Effector CD4-positive, alpha-beta T cell (primary cell): ENCODE measurements around the gene CPEB4.

Source experiments
- DNase-seq: peaks from one replicate; pipeline ENCODE4 v3.0.0-alpha.2; 2020

The CPEB4 gene

DNA sequence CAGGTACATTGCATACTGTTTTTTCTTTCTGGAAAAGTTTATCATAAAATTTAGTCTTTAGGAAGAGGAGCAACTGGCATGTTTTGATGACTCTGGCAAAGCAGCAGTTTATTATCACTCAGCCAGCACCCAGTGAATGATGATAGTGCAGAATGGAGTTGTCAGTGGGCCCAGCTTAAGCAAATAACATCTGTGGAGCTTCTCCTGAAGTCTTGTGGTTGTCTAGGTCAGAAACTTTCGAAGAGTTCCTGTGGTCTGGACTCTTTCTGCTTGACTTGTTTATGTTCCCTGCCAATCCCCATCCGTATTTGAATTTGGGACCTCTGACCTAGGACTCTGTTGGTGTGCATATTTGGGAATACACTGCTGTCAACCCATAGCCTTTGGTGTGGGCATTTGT is 62.7 kb downstream of the CPEB4 start:
- no peak for DNase-seq

DNA sequence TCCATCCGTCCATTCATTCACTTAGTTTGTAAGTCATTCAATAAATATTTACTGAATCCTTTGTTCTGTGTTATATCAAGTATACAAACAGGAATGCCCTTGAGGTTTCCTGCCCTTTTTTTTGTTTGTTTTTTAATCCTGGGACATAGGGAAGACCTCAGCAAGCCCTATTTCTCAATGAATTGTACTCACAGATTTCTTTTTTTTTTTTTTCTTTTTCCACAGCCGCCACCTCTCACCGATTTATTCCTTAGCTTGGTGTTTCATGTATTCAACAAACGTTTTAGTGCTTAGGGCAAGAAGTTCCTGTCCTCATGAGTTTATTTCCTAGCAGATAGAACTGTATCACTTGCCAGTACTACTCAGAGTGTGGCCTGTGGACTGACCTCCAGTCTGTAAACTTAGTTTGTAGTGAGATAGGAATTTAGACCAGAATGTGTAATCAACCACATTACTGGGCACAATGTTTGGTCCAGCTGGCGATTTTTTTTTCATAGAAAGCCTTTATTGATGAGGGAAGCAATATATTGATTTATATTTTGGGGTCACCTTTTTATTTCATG is 65.5 kb downstream of the CPEB4 start:
- no peak for DNase-seq

DNA sequence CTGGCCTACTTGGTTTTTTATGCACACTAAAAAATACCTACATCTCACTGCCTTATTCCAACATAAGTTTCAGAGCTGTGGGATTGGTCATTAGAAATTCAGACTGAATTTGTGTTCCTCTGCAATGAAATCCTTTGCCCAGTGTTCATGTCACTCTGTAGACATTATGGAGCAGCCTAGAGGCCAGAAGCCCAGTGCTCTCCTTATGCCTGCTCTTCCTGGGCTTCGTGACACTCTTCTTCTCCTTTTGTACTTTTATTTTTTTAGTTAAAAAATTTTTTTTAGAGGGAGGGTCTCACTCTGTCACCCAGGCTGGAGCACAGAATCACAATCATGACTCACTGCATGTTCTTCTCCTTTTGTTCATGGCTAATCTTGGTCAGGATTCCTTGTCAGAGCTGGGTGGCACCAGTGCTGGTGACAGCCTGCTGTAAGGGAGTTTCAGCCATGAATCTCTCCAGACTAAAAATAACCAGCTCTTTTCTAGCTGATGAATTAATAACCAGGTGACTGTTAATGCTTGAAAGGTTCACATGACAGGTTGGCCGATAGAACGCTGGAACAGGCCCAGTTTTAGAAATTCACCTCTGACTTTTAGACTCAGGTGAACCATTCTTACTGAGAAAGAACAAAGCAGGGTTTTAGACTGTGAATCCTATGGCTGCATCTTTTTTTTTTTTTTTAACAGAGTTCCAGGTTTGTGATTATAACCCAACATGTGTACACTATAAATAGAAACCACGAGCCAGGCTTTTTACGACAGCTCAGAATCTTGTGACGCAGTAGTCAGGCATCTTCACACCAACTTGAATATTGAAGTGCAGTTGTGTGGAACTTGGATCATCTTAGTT is 66.7 kb downstream of the CPEB4 start:
- DNase-seq = no peak

DNA sequence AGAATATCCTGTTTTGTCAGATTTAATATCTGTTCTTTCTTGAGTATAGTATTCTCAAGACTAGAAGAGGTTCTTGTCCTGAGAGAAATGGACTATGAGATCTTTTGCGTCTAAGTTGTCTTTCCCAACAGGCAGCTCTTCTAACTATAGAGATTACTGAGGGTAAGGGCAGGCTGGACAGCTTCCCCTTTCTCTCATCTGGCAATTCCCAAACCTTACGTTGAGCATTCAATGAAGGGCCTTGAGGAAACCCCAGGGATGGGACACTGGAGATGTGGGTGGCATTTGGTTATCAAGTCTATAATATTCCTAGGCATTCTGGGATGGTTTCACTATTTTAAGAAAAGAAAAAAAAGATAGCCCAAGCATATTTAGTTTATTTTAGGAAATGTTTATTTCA is 72.8 kb downstream of the CPEB4 start:
- no peak for DNase-seq

DNA sequence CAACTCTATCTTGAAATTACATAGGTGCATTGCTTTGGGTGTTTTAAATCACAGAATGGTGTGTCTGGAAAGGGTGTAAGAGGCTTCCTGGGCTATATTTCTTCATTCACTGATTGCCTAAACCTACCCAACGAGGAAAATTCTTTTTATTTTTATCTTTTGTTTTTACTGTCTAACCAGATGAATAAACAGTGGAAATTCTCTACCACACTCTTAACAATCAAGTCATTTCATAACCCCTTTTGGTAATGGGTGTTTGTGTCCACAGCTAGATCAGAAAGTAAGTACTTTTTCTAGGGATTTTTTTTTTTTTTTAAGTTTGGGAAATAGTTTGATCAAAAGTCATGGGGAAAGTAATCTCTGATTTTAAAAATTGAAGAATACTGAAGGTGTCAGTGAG is 73.3 kb downstream of the CPEB4 start:
- no peak for DNase-seq

DNA sequence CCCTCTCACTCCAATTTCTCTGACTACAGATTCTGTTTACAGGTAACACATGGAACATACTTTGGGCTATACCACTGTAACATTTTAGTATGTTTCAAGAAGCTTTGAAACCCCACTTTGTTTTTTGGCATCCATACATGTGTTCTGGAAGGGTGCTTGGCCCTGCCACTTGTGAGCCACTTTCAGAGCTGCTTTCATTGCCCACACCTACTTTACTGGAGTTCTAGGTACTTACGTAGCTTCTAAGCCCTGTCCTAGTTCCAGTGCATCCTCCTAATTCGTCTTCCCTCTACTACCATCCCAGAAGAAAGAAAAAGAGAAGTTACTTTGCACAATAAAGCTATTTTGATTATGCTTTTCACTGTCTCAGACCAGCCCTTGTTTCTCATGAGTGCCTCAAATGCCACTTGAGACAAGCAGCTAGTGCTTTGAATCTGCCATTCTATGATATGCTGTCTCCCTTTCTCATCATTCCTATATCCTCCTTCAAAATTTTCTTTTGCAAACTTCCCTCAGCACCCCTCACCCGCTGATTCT is 74.4 kb downstream of the CPEB4 start:
- no peak for DNase-seq

DNA sequence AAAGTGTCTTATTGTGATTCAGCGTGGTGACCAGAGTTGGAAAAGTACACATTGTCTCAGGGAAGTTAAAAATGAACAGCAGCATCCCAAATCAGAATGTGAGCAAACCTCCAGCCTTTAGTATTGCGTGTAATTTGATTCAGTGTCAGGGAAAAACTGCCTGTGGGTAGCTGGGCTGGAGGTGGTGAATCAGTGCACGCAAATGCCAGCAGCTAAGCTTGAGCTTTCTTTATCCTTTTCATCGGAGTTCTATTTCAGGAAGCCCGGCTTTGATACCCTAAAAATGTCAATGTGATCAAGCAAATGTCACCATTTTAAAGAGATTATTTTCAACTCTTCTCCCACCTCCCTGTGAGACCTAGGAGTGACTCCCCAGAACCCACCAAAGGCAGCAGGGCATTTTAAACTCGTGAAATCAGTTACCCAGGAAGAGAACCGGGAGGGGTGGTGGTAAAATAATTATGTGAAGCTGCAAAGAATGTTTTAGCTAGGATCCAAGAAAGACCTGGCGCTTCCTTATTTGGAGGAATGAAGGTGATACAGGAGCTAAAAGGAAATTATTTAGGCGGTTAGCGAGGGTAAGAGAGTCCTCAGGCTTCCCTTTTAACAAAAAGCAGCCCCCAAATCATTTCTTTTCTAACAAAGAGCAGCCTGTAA is 75.2 kb downstream of the CPEB4 start:
- DNase-seq = no peak

DNA sequence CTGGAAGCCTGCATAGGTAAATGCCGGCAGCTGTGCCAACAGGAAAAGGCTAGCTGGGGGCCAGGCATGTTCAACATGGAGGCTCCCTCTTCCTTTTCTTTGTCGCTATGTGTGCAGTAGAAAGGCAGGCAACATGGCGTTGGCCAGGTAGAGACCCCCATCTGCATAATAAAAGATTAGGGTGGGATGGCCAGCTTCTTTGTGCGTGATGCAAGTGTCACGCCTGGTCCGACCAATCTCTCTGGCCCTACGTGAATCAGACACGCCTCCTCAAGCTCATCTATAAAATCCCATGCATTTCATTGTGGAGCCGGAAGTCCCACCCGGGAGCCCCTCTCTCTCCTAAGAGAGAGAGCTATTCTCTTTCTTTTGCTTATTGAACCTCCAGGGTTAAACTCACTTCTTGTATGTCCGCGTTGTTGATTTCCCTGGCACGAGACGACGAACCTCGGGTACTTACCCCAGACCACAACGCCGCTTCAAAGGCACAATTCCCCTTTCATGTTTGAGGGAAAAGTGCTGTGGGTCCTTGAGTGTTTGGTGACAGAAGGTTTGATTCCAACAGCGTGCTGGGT is 75.8 kb downstream of the CPEB4 start:
- DNase-seq = no peak

DNA sequence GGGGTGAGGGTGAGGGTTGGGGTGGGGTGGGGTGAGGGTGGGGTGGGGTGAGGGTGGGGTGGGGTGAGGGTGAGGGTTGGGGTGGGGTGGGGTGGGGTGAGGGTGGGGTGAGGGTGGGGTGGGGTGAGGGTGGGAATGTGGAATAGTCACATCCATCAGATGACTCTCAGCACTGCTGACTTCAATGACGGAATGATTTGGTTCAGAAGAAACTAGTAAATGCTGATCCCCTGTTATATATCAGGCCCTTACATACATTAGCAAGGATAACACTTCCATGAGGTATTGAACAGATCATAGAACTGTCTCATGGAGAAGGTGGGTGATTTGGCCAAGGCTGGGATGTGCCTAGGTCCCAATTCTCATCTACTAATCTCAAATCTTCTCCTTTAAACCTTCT is 76.4 kb downstream of the CPEB4 start:
- no peak for DNase-seq

DNA sequence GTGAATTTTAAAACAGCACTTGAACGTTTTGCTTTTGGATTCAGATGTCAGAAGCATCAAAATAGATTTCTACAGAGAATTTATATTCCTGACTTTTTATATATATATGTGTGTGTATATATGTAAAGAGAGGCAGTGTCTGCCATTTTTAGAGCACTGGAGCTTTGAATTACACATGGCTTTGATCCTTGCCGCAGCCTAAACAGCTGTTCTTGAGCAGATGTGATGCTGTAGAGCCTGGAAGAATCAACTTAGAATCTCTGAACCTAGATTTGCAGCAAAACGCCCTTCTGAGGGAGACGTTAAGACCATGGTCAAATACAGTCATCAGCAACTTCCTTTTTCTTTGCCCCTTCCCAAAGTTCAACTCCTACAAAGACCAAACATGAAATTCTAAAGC is 79.1 kb downstream of the CPEB4 start:
- DNase-seq = no peak

DNA sequence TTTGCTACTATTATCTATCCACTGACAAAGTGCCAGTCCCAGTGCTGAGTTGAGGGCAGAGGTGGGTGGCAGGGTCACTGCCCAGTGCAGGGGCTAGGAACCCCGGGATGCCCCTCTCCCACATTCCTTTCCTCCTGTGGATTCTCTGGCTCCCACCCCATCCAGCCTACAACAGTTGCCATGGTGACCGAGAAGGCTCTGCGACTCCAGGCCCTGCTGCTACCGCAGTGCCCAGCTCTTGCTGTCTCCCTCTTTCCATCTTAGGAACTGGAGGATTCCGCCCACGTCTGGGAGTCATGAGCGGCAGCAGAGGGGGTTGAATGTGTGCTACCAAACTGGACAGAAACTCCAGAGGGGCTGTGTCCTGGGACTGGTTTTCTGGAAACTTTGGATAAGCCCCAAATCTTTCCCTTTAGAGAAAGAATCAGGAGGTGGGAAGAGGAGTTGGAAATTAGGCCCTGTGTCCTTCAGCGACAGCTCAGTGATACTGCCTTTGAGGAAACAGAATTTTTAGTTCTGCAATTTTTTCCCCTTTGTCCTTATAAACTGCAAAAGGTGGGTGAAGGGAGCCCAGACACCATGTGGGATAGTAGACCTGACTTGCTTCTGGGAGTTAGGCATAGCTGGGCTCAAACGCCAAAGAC is 80.1 kb downstream of the CPEB4 start:
- DNase-seq = no peak

DNA sequence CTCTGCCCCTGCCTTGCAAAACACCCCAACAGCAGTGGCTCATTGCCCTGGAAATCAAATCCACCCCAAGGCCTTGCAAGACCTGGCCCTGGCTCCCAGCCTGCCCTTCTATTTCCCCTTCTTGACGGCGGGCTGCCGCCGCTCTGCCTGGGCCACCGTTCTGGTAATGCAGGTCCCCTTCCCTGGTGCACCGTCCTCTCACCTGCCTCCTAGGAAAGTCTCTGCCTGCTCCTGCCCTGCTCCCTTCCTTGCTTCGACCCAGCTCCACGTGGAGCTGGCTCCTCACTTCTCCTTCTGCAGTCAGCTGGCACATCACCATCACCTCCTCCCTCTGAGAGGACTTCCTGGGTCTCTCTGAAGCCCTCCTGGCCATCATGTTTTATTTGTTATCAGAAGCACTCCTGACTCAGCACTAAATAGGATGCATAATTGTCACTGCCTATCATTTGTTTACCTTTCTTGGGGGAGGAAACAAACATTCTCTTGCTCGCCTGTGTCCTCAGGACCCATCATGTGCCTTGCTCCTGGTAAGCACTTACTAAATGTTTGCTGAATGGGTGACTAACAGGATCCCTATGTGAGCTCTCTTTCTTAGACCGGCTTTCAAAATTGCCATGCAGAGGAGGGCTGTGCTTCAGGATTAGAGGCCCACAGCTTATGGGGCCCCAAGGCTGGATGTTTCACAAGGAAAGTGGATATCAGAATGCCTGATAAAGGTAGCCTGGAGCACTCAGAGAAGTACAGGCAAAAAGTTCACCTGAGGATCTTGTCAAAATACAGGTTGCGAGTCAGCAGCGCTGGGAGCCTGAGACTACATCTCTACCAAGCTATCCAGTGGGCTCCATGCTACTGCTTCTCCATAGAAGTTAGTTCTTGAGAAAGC is 81.3 kb downstream of the CPEB4 start:
- no peak for DNase-seq

DNA sequence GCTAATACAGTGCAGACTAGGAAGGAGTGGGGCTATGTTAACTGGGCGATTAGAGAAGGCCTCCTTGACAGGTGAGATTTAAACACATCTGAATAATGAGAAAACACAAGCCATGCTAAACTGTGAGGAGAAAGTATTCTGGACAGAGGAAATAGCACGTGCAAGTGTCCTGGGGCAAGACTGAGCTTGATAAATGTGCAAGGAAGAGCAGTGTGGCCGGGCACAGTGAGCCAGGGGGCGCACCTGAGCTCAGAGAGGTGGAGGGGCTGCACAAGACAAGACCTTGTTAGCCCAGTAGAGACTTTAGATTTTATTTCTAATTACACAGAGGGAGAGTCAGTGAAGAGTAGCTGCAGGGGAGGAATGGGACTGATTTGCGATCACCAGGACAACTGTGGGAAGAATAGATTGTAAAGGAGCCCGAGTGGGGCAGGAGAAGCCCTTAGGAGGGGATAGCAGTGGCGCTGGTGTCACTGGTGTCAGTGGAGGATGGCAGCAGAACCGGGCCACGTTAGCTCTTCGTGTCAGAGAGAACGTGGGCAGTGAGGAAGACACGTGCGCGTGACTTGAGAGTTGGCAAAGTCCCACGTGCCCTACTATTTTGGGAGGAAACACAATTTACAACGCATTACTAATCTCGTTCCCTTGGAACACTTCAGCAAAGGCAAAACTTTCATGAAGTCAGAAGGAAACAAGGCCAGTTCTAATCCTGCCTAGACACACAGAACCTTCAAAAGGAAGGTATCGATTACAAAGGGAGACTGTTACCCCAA is 82.9 kb downstream of the CPEB4 start:
- no peak for DNase-seq

DNA sequence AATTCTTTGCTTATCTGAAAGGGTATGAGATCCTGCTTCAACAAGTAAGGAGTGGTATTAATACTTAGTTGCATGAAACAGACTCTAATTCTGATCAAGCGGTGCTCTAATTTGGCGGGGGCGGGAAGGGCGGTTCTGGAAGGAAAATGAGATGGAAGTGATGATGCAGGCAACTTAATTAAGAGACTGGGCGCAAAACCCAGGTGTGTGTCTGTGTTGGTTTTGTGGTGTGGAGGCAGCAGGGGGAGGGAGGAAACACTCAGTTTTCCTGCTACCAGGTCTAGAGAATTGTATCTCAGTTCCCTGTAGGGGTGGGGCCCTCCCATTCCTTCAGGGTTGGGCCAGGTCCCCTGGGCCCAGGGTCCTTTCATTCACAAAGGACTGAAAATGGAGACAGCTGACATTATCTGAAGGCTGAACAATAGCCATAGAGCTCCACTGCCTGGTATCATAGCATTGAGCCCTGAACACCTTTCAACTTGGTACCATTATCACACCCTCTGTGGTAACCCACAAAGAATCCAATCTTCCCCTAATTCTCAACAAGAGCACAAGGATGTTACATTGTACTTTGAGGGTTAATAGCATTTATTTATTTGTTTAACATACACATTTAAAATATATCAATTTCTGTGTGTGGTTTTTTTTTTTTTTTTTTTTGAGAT is 83.7 kb downstream of the CPEB4 start:
- no peak for DNase-seq

DNA sequence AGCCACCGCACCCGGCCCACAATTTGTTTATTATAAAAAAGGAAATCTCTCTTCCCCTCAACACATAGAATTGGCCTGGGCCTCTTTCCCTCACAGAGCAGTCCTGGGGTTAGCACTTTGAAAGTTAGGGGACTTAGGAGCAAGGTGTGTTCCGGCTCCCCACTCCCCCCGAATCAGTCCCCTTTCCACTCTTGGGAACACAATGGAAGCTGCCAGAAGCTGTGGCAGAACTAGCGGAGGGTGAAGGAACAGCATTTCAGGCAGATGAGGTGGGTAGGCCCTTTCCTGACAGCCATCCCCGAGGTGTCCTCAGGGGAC is 84.4 kb downstream of the CPEB4 start:
- no peak for DNase-seq

DNA sequence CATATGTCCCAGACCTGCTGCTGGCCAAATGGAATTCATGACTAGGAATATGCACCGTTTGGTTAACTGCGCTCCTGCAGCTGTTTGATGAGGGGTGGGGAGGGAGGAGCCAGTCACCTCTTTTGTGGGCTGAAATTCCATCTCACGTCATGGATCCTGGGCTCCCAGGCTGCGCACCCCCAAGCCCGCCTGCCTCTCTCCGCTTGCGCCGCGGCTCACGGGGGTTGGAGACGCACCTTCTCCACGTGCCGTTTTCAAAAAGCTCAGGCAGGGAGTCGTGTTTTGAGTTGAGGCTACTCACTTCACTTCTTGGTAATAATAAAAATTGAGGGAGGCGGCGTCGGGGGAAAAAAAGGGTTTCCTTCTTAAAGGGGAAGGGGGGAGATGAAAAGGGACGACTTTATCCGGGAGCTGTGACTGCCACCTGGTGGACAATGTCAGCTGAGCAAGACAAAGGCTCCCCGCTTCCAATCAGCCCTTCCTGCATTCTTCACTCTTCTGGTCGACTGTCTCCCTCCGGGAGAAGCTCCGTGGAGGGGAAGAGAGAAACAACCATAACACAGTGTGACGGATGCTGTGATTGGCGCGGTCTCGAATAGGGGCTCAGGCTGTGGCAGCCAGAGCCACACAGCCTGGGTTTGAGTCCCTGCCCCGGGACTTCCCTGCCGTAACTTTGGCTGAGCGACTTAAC is 84.9 kb downstream of the CPEB4 start:
- DNase-seq = peak; percentile 74

DNA sequence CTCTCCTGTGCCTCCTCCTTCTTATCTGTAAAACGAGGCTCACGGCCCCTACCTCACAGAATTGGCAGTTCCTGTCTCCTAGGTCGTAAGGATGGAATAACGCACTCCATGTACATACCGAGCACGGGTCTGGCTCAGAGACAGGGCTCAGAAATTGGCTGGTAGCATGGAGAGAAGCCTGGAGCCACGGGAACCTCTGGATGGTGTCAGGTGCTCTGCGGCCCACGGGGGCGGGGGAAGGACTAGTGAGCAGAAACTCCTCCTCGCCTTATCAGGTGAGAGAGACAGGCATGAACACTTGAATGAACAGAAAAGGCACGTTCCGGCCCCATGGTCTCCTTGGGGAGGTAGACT is 85.4 kb downstream of the CPEB4 start:
- no peak for DNase-seq

DNA sequence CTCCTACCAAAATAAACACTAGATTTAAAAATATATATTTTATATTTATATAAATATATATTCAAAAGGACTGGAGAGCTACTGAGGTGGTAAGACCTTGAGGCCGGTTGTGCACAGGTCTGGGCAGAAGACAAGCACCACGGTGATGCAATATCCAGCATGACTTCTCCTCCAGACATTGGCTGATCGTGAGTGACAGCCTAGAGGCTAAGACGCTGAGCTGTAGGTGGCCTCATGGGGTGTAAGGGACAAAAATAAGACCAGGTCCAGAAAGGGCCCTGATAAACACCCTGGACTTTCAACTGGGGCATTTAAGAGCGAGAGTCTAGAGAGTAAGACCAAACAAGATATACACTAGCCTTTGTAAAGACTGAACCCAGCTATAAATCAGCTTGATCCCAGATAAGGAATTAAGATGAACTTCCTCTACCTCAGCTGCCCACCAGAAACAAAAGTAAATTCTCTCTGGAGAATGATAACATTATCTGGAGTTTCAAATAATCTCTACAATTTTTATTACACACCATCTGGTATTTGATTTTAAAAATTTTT is 86.6 kb downstream of the CPEB4 start:
- no peak for DNase-seq

DNA sequence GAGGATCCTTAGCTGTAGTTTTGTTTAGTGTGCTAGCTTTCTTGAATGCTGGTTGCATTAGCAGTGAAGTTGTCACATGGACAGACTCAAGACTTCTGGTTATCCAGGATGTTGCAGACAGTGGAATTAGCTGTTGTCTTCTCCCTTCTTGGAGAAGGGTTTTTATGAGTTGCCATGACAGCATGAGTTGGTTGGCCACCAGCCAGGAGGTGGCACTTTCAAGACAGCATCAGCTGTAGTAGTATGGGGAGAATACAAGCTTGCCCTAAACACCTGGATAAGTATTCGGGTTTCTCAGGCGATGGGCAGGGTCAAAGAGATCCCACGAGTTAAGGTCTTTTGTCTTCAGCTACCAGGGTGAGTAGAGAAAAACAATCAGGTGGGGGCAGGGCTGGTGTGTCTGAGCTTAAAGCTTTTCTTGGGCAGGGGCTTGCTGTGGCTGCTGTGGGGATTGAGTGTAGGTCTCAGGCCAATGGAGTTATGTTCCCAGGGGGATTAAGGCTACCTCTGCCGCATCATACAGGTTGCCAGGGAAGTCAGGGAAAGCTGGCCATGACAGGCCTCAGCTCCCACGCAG is 93.1 kb downstream of the CPEB4 start:
- no peak for DNase-seq

DNA sequence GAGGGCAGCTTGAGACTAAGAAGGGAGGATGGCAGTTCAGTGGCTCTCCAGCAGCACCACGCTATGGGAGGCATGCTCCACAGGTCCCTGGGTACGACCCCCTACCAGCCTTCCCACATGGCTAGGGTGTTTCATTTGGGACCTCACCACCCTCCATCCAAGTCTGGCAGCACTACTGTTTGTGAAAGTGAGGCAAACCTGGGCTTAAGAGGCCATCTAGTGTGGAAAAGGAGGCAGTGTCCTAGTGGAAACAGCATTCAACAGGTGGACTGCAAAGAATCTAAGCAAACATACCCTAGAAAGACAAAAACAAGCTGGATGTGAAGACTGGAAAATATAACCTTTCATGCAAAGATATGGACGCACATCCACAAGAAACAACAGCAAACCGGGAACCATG is 96.1 kb downstream of the CPEB4 start:
- DNase-seq = no peak
